GM18870 (cell line): ENCODE measurements around the gene RUBCNL.
"Not testable (repeated sequence)": the region's sequence is repeated elsewhere in the genome, so short reads cannot be mapped to it uniquely, and the experiment has no call there.

Source experiments
- ATAC-seq: cut with Tn5 transposase; IDR thresholded peaks from one replicate; pipeline ENCODE4 v1.9.1; 2021; ENCODE audit warnings: moderate library complexity; ENCODE audit not compliant: unreplicated experiment

RUBCNL gene

GRCh38 chr13:46387064-46387851 is at the start of gene RUBCNL:
Gene RUBCNL, minus strand, starts transcription at chr13:46387252. Its CDS starts 14,777 bp downstream, at chr13:46372475.
- no peak for ATAC-seq

- not testable (repeated sequence) for ATAC-seq
Observed at GRCh38 chr13:46429558-46429957, 42.5 kb upstream of the RUBCNL start.

GRCh38 chr13:46405457-46405856 is 18.4 kb upstream of the RUBCNL start:
- ATAC-seq, result no peak

GRCh38 chr13:46404733-46405100 is 17.7 kb upstream of the RUBCNL start:
- ATAC-seq, result no peak

GRCh38 chr13:46403851-46404732 is 17.0 kb upstream of the RUBCNL start:
- ATAC-seq, result no peak

- ATAC-seq, result no peak
Observed at GRCh38 chr13:46402178-46402577, 15.1 kb upstream of the RUBCNL start.

- ATAC-seq, result no peak
Observed at GRCh38 chr13:46401432-46401831, 14.4 kb upstream of the RUBCNL start.

- ATAC-seq, result no peak
Observed at GRCh38 chr13:46396341-46396740, 9.3 kb upstream of the RUBCNL start.

GRCh38 chr13:46392967-46393366 is 5.9 kb upstream of the RUBCNL start:
- peak; percentile 54 for ATAC-seq

- ATAC-seq, result peak; percentile 44
Observed at GRCh38 chr13:46389457-46390451, 2.7 kb upstream of the RUBCNL start.

GRCh38 chr13:46388846-46389245 is 1.8 kb upstream of the RUBCNL start:
- no peak for ATAC-seq

GRCh38 chr13:46388308-46388707 is 1.3 kb upstream of the RUBCNL start:
- ATAC-seq, result no peak

GRCh38 chr13:46386392-46387063 is 524 bp downstream of the RUBCNL start:
- ATAC-seq, result no peak

- ATAC-seq, result no peak
Observed at GRCh38 chr13:46385946-46386345, 1.1 kb downstream of the RUBCNL start.

GRCh38 chr13:46383383-46383782 is 3.7 kb downstream of the RUBCNL start:
- no peak for ATAC-seq

- peak; percentile 67 for ATAC-seq
Observed at GRCh38 chr13:46382224-46382623, 4.8 kb downstream of the RUBCNL start.

GRCh38 chr13:46380242-46380641 is 6.8 kb downstream of the RUBCNL start:
- ATAC-seq, result no peak

GRCh38 chr13:46379611-46380010 is 7.4 kb downstream of the RUBCNL start:
- no peak for ATAC-seq

GRCh38 chr13:46378411-46378810 is 8.6 kb downstream of the RUBCNL start:
- ATAC-seq, result no peak

- ATAC-seq, result no peak
Observed at GRCh38 chr13:46377554-46377953, 9.5 kb downstream of the RUBCNL start.
